ENCODE results near the gene OPCML. TPM values are rescaled to one million over a fixed set of nuclear protein-coding genes. Genes with fewer than 3 reads are reported as not detected.

OPCML gene
- total and polyA plus RNA-seq, 4 donors, result under 0.01 to 0.01 TPM; not detected in 2

DNA sequence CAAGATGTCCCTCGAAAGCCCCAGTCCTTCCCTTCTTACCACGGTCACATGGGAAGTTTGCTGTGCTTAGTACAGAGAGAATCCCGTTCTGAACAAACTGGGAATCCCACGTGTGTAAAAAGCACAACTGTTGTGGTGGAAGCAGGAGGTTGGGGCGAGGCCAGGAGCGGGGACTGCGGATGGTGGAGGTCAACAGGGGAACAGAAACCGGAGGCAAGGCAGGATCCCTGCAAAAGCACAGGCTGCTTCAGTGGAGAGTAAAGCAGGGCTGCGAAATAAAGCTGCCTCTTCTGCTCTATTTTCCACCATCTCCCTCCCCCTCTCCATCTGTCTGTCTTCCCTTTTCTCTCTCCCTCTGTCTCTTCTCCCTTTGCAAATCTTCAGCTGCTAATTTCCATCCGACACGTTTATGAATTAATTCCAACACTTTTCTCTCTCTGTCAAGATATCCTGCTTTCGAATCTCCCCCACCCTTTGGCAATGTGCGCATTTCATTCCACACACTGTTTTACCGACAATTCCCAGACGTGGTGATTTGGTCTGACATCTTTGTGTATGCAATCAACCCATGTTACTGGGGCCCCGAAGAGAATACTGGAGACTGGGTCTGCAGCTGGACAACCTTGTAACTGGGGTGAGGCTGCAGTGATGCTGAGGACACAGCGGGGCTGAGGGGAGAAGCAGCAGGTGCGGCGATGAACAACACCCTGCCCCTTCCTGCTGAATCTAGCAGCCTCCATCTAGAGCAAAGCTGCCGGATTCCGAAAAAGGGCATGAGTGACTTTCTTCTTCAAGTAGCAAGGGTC is 571.8 kb downstream of the OPCML start:
- no peaks in the 10 kb centered on the region for H3K36me3 ChIP-seq (ENCODE audit: control insufficient read depth in 4 of 4, insufficient read depth in 3 of 4, low read depth in 1 of 4, low read length in 3 of 4)
- H3K4me3 ChIP-seq (ENCODE audit: low read depth in 1 of 3, low read length in 3 of 3), result no peak overlapping the region
- TF ChIP-seq TAF1 (conservative IDR thresholded peaks at IDR 0.05) (no peak), NR2F2 (IDR thresholded peaks at IDR 0.05) (no peak), EGR1 (IDR thresholded peaks at IDR 0.05; ENCODE audit: low read depth in 2 of 2) (no peak), GABPA (IDR thresholded peaks at IDR 0.05 in 1 of 2, conservative IDR thresholded peaks at IDR 0.05 in 1 of 2) (no peak), YY1 (IDR thresholded peaks at IDR 0.05) (no peak), SP1 (IDR thresholded peaks at IDR 0.05) (no peak)
- TF ChIP-seq, protein P1, sequence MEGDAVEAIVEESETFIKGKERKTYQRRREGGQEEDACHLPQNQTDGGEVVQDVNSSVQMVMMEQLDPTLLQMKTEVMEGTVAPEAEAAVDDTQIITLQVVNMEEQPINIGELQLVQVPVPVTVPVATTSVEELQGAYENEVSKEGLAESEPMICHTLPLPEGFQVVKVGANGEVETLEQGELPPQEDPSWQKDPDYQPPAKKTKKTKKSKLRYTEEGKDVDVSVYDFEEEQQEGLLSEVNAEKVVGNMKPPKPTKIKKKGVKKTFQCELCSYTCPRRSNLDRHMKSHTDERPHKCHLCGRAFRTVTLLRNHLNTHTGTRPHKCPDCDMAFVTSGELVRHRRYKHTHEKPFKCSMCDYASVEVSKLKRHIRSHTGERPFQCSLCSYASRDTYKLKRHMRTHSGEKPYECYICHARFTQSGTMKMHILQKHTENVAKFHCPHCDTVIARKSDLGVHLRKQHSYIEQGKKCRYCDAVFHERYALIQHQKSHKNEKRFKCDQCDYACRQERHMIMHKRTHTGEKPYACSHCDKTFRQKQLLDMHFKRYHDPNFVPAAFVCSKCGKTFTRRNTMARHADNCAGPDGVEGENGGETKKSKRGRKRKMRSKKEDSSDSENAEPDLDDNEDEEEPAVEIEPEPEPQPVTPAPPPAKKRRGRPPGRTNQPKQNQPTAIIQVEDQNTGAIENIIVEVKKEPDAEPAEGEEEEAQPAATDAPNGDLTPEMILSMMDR (IDR thresholded peaks at IDR 0.05; ENCODE audit: low read depth, low read length, missing input control), result no peak
- TF ChIP-seq, protein P2, sequence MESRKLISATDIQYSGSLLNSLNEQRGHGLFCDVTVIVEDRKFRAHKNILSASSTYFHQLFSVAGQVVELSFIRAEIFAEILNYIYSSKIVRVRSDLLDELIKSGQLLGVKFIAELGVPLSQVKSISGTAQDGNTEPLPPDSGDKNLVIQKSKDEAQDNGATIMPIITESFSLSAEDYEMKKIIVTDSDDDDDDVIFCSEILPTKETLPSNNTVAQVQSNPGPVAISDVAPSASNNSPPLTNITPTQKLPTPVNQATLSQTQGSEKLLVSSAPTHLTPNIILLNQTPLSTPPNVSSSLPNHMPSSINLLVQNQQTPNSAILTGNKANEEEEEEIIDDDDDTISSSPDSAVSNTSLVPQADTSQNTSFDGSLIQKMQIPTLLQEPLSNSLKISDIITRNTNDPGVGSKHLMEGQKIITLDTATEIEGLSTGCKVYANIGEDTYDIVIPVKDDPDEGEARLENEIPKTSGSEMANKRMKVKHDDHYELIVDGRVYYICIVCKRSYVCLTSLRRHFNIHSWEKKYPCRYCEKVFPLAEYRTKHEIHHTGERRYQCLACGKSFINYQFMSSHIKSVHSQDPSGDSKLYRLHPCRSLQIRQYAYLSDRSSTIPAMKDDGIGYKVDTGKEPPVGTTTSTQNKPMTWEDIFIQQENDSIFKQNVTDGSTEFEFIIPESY (IDR thresholded peaks at IDR 0.05), result no peak
- TF ChIP-seq, protein P3, sequence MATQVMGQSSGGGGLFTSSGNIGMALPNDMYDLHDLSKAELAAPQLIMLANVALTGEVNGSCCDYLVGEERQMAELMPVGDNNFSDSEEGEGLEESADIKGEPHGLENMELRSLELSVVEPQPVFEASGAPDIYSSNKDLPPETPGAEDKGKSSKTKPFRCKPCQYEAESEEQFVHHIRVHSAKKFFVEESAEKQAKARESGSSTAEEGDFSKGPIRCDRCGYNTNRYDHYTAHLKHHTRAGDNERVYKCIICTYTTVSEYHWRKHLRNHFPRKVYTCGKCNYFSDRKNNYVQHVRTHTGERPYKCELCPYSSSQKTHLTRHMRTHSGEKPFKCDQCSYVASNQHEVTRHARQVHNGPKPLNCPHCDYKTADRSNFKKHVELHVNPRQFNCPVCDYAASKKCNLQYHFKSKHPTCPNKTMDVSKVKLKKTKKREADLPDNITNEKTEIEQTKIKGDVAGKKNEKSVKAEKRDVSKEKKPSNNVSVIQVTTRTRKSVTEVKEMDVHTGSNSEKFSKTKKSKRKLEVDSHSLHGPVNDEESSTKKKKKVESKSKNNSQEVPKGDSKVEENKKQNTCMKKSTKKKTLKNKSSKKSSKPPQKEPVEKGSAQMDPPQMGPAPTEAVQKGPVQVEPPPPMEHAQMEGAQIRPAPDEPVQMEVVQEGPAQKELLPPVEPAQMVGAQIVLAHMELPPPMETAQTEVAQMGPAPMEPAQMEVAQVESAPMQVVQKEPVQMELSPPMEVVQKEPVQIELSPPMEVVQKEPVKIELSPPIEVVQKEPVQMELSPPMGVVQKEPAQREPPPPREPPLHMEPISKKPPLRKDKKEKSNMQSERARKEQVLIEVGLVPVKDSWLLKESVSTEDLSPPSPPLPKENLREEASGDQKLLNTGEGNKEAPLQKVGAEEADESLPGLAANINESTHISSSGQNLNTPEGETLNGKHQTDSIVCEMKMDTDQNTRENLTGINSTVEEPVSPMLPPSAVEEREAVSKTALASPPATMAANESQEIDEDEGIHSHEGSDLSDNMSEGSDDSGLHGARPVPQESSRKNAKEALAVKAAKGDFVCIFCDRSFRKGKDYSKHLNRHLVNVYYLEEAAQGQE (IDR thresholded peaks at IDR 0.05), result no peak
- TF ChIP-seq, protein P4, sequence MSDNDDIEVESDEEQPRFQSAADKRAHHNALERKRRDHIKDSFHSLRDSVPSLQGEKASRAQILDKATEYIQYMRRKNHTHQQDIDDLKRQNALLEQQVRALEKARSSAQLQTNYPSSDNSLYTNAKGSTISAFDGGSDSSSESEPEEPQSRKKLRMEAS (IDR thresholded peaks at IDR 0.05), result no peak
- TF ChIP-seq, protein P5, sequence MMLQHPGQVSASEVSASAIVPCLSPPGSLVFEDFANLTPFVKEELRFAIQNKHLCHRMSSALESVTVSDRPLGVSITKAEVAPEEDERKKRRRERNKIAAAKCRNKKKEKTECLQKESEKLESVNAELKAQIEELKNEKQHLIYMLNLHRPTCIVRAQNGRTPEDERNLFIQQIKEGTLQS (IDR thresholded peaks at IDR 0.05), result no peak
- 64% methylated on average over 21 of the region's 21 CpGs for WGBS
- no peak overlapping the region for H3K9ac ChIP-seq (ENCODE audit: low read depth in 1 of 2, low read length in 2 of 2)
- no peak overlapping the region for H3K27ac ChIP-seq (ENCODE audit: low read depth in 1 of 2, low read length in 2 of 2)
- DNase-seq (ENCODE audit: low spot score), result no peak
- H3K27me3 ChIP-seq (ENCODE audit: control insufficient read depth in 4 of 4, insufficient read depth in 4 of 4, low read length in 3 of 4), result peaks cover 0 to 10% (median 0%) of the 10 kb centered on the region in 4 donors
- H3K4me1 ChIP-seq (ENCODE audit: control insufficient read depth in 4 of 4, insufficient read depth in 4 of 4, low read length in 3 of 4), result no peaks in the 10 kb centered on the region
- no peaks in the 10 kb centered on the region for H3K9me3 ChIP-seq (ENCODE audit: control insufficient read depth in 4 of 4, low read length in 3 of 4)

DNA sequence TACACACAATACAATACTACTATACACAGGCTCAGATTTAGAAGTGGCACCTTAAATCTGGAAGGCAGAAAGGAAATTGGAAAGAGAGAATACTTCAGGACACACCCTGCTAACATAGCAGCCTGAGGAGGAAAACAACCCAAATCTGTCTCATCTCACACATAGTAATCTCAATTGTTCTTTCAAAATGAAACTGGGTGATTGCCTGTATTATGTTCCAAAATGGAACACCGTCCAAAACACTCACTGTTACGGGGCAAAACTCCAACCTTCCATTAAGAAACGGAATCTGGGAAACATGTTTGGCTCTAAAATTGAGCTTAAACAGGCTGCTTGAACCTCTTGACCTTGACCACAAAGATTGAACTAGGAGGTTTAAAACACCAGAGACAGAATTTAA is 572.6 kb downstream of the OPCML start:
- no peak for TF ChIP-seq GABPA (IDR thresholded peaks at IDR 0.05 in 1 of 2, conservative IDR thresholded peaks at IDR 0.05 in 1 of 2)
- no peak for TF ChIP-seq FOXA2 (IDR thresholded peaks at IDR 0.05)
- TF ChIP-seq TAF1 (conservative IDR thresholded peaks at IDR 0.05), result no peak
- TF ChIP-seq FOXA1 (IDR thresholded peaks at IDR 0.05), result no peak
- TF ChIP-seq YY1 (IDR thresholded peaks at IDR 0.05), result no peak

More for the DNA sequence above, 572.6 kb downstream of the OPCML start:
- no peak overlapping the region for H3K27ac ChIP-seq (ENCODE audit: low read depth in 1 of 2, low read length in 2 of 2)
- H3K36me3 ChIP-seq (ENCODE audit: control insufficient read depth in 4 of 4, insufficient read depth in 3 of 4, low read depth in 1 of 4, low read length in 3 of 4), result no peaks in the 10 kb centered on the region
- no peak for DNase-seq (ENCODE audit: low spot score)
- H3K9me3 ChIP-seq (ENCODE audit: control insufficient read depth in 4 of 4, low read length in 3 of 4), result no peaks in the 10 kb centered on the region
- WGBS, result 67% methylated on average over 3 of the region's 3 CpGs
- H3K4me3 ChIP-seq (ENCODE audit: low read depth in 1 of 3, low read length in 3 of 3), result no peak overlapping the region
- H3K4me1 ChIP-seq (ENCODE audit: control insufficient read depth in 4 of 4, insufficient read depth in 4 of 4, low read length in 3 of 4), result no peaks in the 10 kb centered on the region
- H3K27me3 ChIP-seq (ENCODE audit: control insufficient read depth in 4 of 4, insufficient read depth in 4 of 4, low read length in 3 of 4), result peaks cover 0 to 10% (median 0%) of the 10 kb centered on the region in 4 donors
- no peak overlapping the region for H3K9ac ChIP-seq (ENCODE audit: low read depth in 1 of 2, low read length in 2 of 2)
